ENCODE measurements around the gene PIH1D1.

Gene PIH1D1

DNA sequence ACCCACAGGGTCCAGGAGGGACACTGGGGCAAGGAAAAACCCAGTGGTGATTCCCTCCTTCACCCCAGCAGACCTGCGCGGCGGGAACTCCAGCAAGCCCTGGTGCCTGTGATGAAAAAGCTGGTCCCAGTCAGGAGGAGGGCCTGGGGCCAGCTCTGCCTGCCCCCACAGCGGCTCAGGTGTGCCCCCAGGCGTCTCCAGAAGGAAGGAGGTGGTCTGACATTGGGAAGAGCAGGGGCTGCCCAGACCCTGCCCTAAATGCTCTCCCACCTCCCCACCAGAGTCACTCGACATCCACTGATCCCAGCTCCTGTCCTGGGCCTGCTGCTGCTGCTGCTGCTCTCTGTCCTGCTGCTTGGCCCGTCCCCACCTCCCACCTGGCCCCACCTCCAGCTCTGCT is 34.5 kb downstream of the PIH1D1 start:
- Histone ChIP-seq H3K79me2 (ENCODE audit: control insufficient read depth, low read length) (no peaks in the 10 kb centered on the region), H4K20me1 (ENCODE audit: control insufficient read depth, insufficient read depth, low read depth, low read length) (no peaks in the 10 kb centered on the region), H3K4me2 (ENCODE audit: low read length) (peak overlapping the region; percentile 54), H3F3A (ENCODE audit: control insufficient read depth, insufficient read depth) (no peaks in the 10 kb centered on the region; the same call in 1 of the 2 replicates), H3K36me3 (ENCODE audit: control insufficient read depth, low read length) (no peaks in the 10 kb centered on the region), H3K9me2 (replicated peaks; ENCODE audit: control insufficient read depth, low read length) (no peaks in the 10 kb centered on the region), H3K9me3 (ENCODE audit: control insufficient read depth, insufficient read depth, low read length) (no peaks in the 10 kb centered on the region), H3K27ac (ENCODE audit: low read depth, low read length) (peak overlapping the region; percentile 26; the same call in 1 of the 2 replicates), H3K4me1 (ENCODE audit: control insufficient read depth, low read length) (peaks cover 54% of the 10 kb centered on the region), H3K4me3 (ENCODE audit: low read length) (no peak overlapping the region), H3K27me3 (ENCODE audit: control insufficient read depth, low read length) (peaks cover 18% of the 10 kb centered on the region)
- TF ChIP-seq EZH2phosphoT487 (IDR thresholded peaks at IDR 0.05; ENCODE audit: borderline replicate concordance, low read length) = no peak
- TF ChIP-seq, protein P1, sequence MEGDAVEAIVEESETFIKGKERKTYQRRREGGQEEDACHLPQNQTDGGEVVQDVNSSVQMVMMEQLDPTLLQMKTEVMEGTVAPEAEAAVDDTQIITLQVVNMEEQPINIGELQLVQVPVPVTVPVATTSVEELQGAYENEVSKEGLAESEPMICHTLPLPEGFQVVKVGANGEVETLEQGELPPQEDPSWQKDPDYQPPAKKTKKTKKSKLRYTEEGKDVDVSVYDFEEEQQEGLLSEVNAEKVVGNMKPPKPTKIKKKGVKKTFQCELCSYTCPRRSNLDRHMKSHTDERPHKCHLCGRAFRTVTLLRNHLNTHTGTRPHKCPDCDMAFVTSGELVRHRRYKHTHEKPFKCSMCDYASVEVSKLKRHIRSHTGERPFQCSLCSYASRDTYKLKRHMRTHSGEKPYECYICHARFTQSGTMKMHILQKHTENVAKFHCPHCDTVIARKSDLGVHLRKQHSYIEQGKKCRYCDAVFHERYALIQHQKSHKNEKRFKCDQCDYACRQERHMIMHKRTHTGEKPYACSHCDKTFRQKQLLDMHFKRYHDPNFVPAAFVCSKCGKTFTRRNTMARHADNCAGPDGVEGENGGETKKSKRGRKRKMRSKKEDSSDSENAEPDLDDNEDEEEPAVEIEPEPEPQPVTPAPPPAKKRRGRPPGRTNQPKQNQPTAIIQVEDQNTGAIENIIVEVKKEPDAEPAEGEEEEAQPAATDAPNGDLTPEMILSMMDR (IDR thresholded peaks at IDR 0.05; ENCODE audit: low read depth, low read length, poor library complexity, severe bottlenecking) = peak; percentile 28

DNA sequence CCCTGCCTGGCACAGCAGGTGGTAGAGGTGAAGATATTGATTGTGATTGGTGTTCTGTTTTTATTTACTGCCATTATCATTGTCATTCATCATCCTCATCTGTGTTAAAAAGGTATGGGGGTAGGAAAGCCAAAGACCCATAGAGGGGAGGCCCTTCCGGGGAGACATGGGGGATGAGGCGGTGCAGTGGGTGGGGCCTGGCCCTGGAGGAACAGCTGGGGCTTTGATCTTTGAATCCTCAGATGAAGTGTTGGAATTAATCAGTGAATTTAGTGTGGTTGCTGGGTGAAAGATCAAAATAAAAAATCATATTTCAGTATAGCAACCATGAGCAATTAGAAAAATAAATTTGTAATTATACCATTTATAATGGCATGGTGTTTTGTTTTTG is 35.8 kb downstream of the PIH1D1 start:
- Histone ChIP-seq H3K4me1 (ENCODE audit: control insufficient read depth, low read length) (peaks cover 60% of the 10 kb centered on the region), H3K36me3 (ENCODE audit: control insufficient read depth, low read length) (no peaks in the 10 kb centered on the region), H3K9me2 (replicated peaks; ENCODE audit: control insufficient read depth, low read length) (no peaks in the 10 kb centered on the region), H3K9me3 (ENCODE audit: control insufficient read depth, insufficient read depth, low read length) (no peaks in the 10 kb centered on the region), H3K4me2 (ENCODE audit: low read length) (peak overlapping the region; percentile 46), H3K4me3 (ENCODE audit: low read length) (peak overlapping the region; percentile 25), H3K79me2 (ENCODE audit: control insufficient read depth, low read length) (no peaks in the 10 kb centered on the region), H3K27me3 (ENCODE audit: control insufficient read depth, low read length) (peaks cover 7% of the 10 kb centered on the region), H4K20me1 (ENCODE audit: control insufficient read depth, insufficient read depth, low read depth, low read length) (no peaks in the 10 kb centered on the region), H3F3A (ENCODE audit: control insufficient read depth, insufficient read depth) (peaks cover 5% of the 10 kb centered on the region; the same call in 1 of the 2 replicates), H3K27ac (ENCODE audit: low read depth, low read length) (peak overlapping the region; percentile 4)
- TF ChIP-seq, protein P1 (IDR thresholded peaks at IDR 0.05; ENCODE audit: low read depth, low read length, poor library complexity, severe bottlenecking) = no peak
- no peak for TF ChIP-seq EZH2phosphoT487 (IDR thresholded peaks at IDR 0.05; ENCODE audit: borderline replicate concordance, low read length)

DNA sequence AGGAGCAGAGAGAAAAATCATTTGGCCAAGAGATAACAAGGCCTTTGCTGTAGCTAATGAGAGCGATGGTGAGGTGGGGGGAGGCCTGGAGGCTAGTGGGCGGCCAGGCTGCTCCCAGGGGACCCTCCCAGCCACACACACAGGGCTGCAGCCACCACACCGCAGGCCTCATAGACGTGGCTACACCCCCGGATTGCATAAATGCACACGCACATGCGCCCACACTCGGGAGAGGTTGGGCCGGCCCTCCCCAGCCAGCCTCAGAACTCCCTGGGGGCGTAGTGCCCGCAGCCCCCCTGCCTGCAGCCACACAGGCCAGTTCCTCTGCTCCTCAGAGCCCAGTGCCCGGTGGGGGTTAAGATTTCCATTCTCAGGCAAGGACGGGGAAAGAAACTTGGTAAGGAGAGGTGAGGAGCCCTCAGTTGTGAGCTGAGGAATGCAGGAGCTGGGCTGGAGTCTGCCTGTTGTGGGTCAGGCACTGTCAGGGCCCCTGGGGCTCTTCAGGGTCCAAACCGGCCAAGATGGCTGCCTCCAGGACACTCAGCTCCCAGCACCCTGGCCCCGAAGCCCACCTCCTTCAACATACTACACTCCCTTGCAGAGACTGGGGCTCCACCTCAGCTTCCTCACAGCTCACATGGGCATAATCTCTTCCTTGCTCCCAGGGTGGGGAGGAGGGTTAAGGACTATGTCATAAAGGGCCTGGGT is 36.4 kb downstream of the PIH1D1 start:
- H3K79me2 ChIP-seq (ENCODE audit: control insufficient read depth, low read length) = no peaks in the 10 kb centered on the region
- no peaks in the 10 kb centered on the region for H3K9me2 ChIP-seq (replicated peaks; ENCODE audit: control insufficient read depth, low read length)
- no peaks in the 10 kb centered on the region for H4K20me1 ChIP-seq (ENCODE audit: control insufficient read depth, insufficient read depth, low read depth, low read length)
- no peaks in the 10 kb centered on the region for H3K36me3 ChIP-seq (ENCODE audit: control insufficient read depth, low read length)
- no peak for TF ChIP-seq EZH2phosphoT487 (IDR thresholded peaks at IDR 0.05; ENCODE audit: borderline replicate concordance, low read length)
- TF ChIP-seq, protein P1 (IDR thresholded peaks at IDR 0.05; ENCODE audit: low read depth, low read length, poor library complexity, severe bottlenecking) = no peak
- H3K4me2 ChIP-seq (ENCODE audit: low read length) = peak overlapping the region; percentile 46
- peaks cover 5% of the 10 kb centered on the region; the same call in 1 of the 2 replicates for H3F3A ChIP-seq (ENCODE audit: control insufficient read depth, insufficient read depth)
- H3K27ac ChIP-seq (ENCODE audit: low read depth, low read length) = peak overlapping the region; percentile 4
- peak overlapping the region; percentile 25 for H3K4me3 ChIP-seq (ENCODE audit: low read length)
- H3K27me3 ChIP-seq (ENCODE audit: control insufficient read depth, low read length) = peaks cover 3% of the 10 kb centered on the region; the same call in 1 of the 2 replicates
- H3K9me3 ChIP-seq (ENCODE audit: control insufficient read depth, insufficient read depth, low read length) = no peaks in the 10 kb centered on the region
- H3K4me1 ChIP-seq (ENCODE audit: control insufficient read depth, low read length) = peaks cover 61% of the 10 kb centered on the region
